Endothelial cell of umbilical vein (primary cell): ENCODE measurements around the gene NRXN3. TPM values are rescaled to one million over a fixed set of nuclear protein-coding genes. Genes with fewer than 3 reads are reported as not detected.

Source experiments
- BruUV-seq: library from RNA; stranded (reverse); fragments of 400-500 nt; replicated peaks from 2 replicates; lab custom pipeline; 2021; lab: Mats Ljungman, UMichigan
- CTCF ChIA-PET: fragments of 300-600, 350-600 bp; sonication (Branson Sonifier 250); formaldehyde crosslinking; loops from one replicate; lab custom pipeline; 2021; ENCODE audit warnings: antibody characterized with exemption, inconsistent platforms; lab: Charles Lee
- POLR2A ChIA-PET: fragments of 300-600, 350-600 bp; sonication (Branson Sonifier 250); formaldehyde crosslinking; loops from one replicate; lab custom pipeline; 2021; ENCODE audit warnings: antibody characterized with exemption, inconsistent platforms; lab: Charles Lee
- DNase-seq: peaks from one replicate; pipeline ENCODE4 v3.0.0-alpha.2; 2011; ENCODE audit warnings: low read depth, low spot score
- FAIRE-seq: peaks from 2 replicates; lab custom pipeline; 2011; peaks lifted over from hg19 to GRCh38; lab: Jason Lieb, UNC
- H2AFZ ChIP-seq: 2 replicates; pipeline ENCODE4 v1.6.0; 2012; ENCODE audit warnings: low read depth, low read length, control low read depth, inconsistent platforms
- H3K27ac ChIP-seq: 2 replicates; pipeline ENCODE4 v1.5.1; 2011; ENCODE audit warnings: low read depth, mild to moderate bottlenecking, control low read depth, low read length, moderate library complexity; ENCODE audit not compliant: insufficient read depth
- H3K27me3 ChIP-seq, 2 experiments: 2 replicates each; pipeline versions ENCODE4 v1.6.0 to v1.6.1; 2011; ENCODE audit warnings: low read length in 2 of 2, mixed read lengths in 1 of 2; ENCODE audit not compliant: control insufficient read depth in 2 of 2, insufficient read depth in 2 of 2
- H3K36me3 ChIP-seq, 2 experiments: 2 replicates in 1 of 2; 3 replicates in 1 of 2; pipeline ENCODE4 v1.5.1; 2011; ENCODE audit warnings: low read length in 2 of 2, mild to moderate bottlenecking in 1 of 2, moderate library complexity in 1 of 2; ENCODE audit not compliant: control insufficient read depth in 2 of 2, insufficient read depth in 2 of 2; ENCODE audit errors: extremely low read depth in 1 of 2
- H3K4me1 ChIP-seq: 3 replicates; pipeline ENCODE4 v1.5.1; 2011; ENCODE audit warnings: mild to moderate bottlenecking, low read length; ENCODE audit not compliant: control insufficient read depth, insufficient read depth; ENCODE audit errors: extremely low read depth
- H3K4me2 ChIP-seq: 2 replicates; pipeline ENCODE4 v1.6.1; 2011; ENCODE audit warnings: low read length, control low read depth, mixed read lengths; ENCODE audit not compliant: insufficient read depth
- H3K4me3 ChIP-seq, 3 experiments: fragments of 200-600 bp in 1 of 3; sonication (generic), shearing (Covaris generic) in 1 of 3; replicated peaks in 1 of 3; 2 replicates each; pipeline ENCODE4 v1.5.1; 2011 to 2016; ENCODE audit warnings: control low read depth in 3 of 3, low read length in 3 of 3, mild to moderate bottlenecking in 2 of 3, inconsistent platforms in 1 of 3, low read depth in 1 of 3, moderate library complexity in 1 of 3; ENCODE audit not compliant: insufficient read depth in 1 of 3
- H3K79me2 ChIP-seq: 2 replicates; pipeline ENCODE4 v1.6.0; 2012; ENCODE audit warnings: low read length, inconsistent platforms; ENCODE audit not compliant: control insufficient read depth, insufficient read depth
- H3K9ac ChIP-seq: replicated peaks from 2 replicates; pipeline ENCODE3; 2011; ENCODE audit warnings: low read length, control low read depth; ENCODE audit not compliant: insufficient read depth; ENCODE audit errors: extremely low read depth
- H3K9me1 ChIP-seq: replicated peaks from 3 replicates; pipeline ENCODE4 v1.6.0; 2011; ENCODE audit warnings: mild to moderate bottlenecking, low read length; ENCODE audit not compliant: control insufficient read depth, insufficient read depth; ENCODE audit errors: extremely low read depth
- H3K9me3 ChIP-seq: replicated peaks from 2 replicates; pipeline ENCODE4 v1.5.1; 2012; ENCODE audit warnings: low read length, inconsistent platforms; ENCODE audit not compliant: control insufficient read depth, insufficient read depth
- H4K20me1 ChIP-seq: replicated peaks from 2 replicates; pipeline ENCODE3; 2011; ENCODE audit warnings: mild to moderate bottlenecking, low read length; ENCODE audit not compliant: control insufficient read depth, insufficient read depth; ENCODE audit errors: extremely low read depth
- CTCF ChIP-seq, 2 donors: IDR thresholded peaks; 1 replicate in 1 of 2; 2 replicates in 1 of 2; pipeline ENCODE4 v1.5.1; 2011; ENCODE audit warnings: low read length in 2 of 2, mild to moderate bottlenecking in 2 of 2, moderate library complexity in 2 of 2, control low read depth in 1 of 2, inconsistent platforms in 1 of 2, low read depth in 1 of 2; ENCODE audit not compliant: insufficient read depth in 1 of 2; ENCODE audit errors: extremely low read depth in 1 of 2
- EZH2 ChIP-seq: IDR thresholded peaks from 2 replicates; pipeline ENCODE4 v1.6.1; 2012; ENCODE audit warnings: borderline replicate concordance, low read depth, mild to moderate bottlenecking, moderate library complexity, low read length, inconsistent platforms; ENCODE audit not compliant: severe bottlenecking
- FOS ChIP-seq: IDR thresholded peaks from 2 replicates; pipeline ENCODE4 v1.6.1; 2011; ENCODE audit warnings: mild to moderate bottlenecking, low read length, moderate library complexity, borderline replicate concordance; ENCODE audit not compliant: insufficient read depth
- GATA2 ChIP-seq: IDR thresholded peaks from 2 replicates; pipeline ENCODE4 v1.7.0; 2011; ENCODE audit warnings: low read depth, mild to moderate bottlenecking, moderate library complexity, mixed read lengths, low read length; ENCODE audit not compliant: insufficient read length, insufficient read depth
- JUN ChIP-seq: IDR thresholded peaks from 2 replicates; pipeline ENCODE4 v1.6.1; 2011; ENCODE audit warnings: borderline replicate concordance, low read depth; ENCODE audit not compliant: insufficient read length, insufficient read depth
- MAX ChIP-seq: IDR thresholded peaks from 2 replicates; pipeline ENCODE4 v1.6.1; 2011; ENCODE audit not compliant: insufficient read depth, insufficient read length
- MYC ChIP-seq: IDR thresholded peaks from one replicate; pipeline ENCODE4 v1.6.1; 2011; ENCODE audit warnings: mild to moderate bottlenecking, low read depth, low read length
- POLR2A ChIP-seq: IDR thresholded peaks from 2 replicates; pipeline ENCODE4 v1.6.1; 2012; ENCODE audit warnings: low read depth, mild to moderate bottlenecking, control low read depth, low read length
- POLR2AphosphoS5 ChIP-seq: IDR thresholded peaks from 2 replicates; pipeline ENCODE4 v1.6.1; 2012; ENCODE audit warnings: low read depth, mild to moderate bottlenecking, control low read depth, low read length, moderate library complexity; ENCODE audit not compliant: insufficient read depth
- dilution Hi-C: fragments of 300-500 bp; cut with MboI; formaldehyde crosslinking; loops from one replicate; pipeline ENCODE4 v1.15.0; 2019; ENCODE audit warnings: low sequenced_read_pairs; ENCODE audit not compliant: extremely low pct_ligation_motif_present
- intact Hi-C: fragments of 100-400 bp; cut with micrococcal nuclease; formaldehyde crosslinking; loops from one replicate; pipeline ENCODE4 v1.10.0; 2022
- polyA plus RNA-seq, 4 experiments: library from polyadenylated mRNA; depleted of rRNA in 3 of 4; stranded (reverse) in 3 of 4; unstranded in 1 of 4; fragments of >200 nt; gene quantifications; 2 replicates each; pipeline versions ENCODE4 v1.2.1 to v1.2.3, GENCODE V29; 2011 to 2012; ENCODE audit warnings: missing spikeins in 1 of 4
- total RNA-seq: library from RNA; stranded (reverse); gene quantifications from 2 replicates; pipeline ENCODE4 v1.2.3, GENCODE V29; 2021

Gene NRXN3
- total and polyA plus RNA-seq, 2 donors (not counting 3 experiments of a cell fraction or from before 2014, with no cell fraction given), result 0.72 to 4.2 TPM

GRCh38 chr14:79405512-79405910 lies 1235.3 kb downstream of the NRXN3 start:
- Histone ChIP-seq H3K4me3 (no peak overlapping the region), H3K36me3 (no peaks in the 10 kb centered on the region), H3K4me2 (no peak overlapping the region), H3K27me3 (no peaks in the 10 kb centered on the region), H3K9me1 (no peaks in the 10 kb centered on the region), H3K27ac (no peak overlapping the region), H3K4me1 (no peaks in the 10 kb centered on the region), H3K79me2 (no peaks in the 10 kb centered on the region), H3K9ac (no peak overlapping the region), H3K9me3 (no peaks in the 10 kb centered on the region), H2AFZ (no peak overlapping the region), H4K20me1 (no peaks in the 10 kb centered on the region)
- TF ChIP-seq MYC, result no peak
- TF ChIP-seq CTCF (IDR thresholded peaks at IDR 0.05; ENCODE audit: extremely low read depth in 1 of 2, insufficient read depth in 1 of 2, low read depth in 1 of 2, low read length in 2 of 2), result no peak
- DNase-seq (no peak), FAIRE-seq (no peak)
- dilution Hi-C loops, result no loop called here
- BruUV-seq, result no TSS peak
- ChIA-PET POLR2A (no interaction called here), CTCF (no interaction called here)
- intact Hi-C loops, result no loop called here

- no peak overlapping the region for H3K4me3 ChIP-seq
- H3K27ac ChIP-seq, result no peak overlapping the region
- FAIRE-seq (no peak), DNase-seq (no peak)
- H3K9me3 ChIP-seq, result no peaks in the 10 kb centered on the region
- no peaks in the 10 kb centered on the region for H3K9me1 ChIP-seq
- BruUV-seq, result no TSS peak
- TF ChIP-seq EZH2, result no peak
- no peak for TF ChIP-seq JUN
- no peak for TF ChIP-seq POLR2A
- TF ChIP-seq MAX, result no peak
- TF ChIP-seq FOS, result no peak
- TF ChIP-seq GATA2, result no peak
- no peak for TF ChIP-seq POLR2AphosphoS5
- TF ChIP-seq CTCF (IDR thresholded peaks at IDR 0.05; ENCODE audit: extremely low read depth in 1 of 2, insufficient read depth in 1 of 2, low read depth in 1 of 2, low read length in 2 of 2), result no peak
- TF ChIP-seq MYC, result no peak
- no peak overlapping the region for H3K9ac ChIP-seq
- no peaks in the 10 kb centered on the region for H3K79me2 ChIP-seq
- H3K27me3 ChIP-seq, result no peaks in the 10 kb centered on the region
- no peaks in the 10 kb centered on the region for H3K36me3 ChIP-seq
- H3K4me1 ChIP-seq, result peaks cover 4% of the 10 kb centered on the region
- H3K4me2 ChIP-seq, result no peak overlapping the region
- ChIA-PET POLR2A (no interaction called here), CTCF (no interaction called here)
- no peak overlapping the region for H2AFZ ChIP-seq
- no peaks in the 10 kb centered on the region for H4K20me1 ChIP-seq
- intact Hi-C loops (no loop called here), dilution Hi-C loops (no loop called here)
These were observed 1237.4 kb downstream of the NRXN3 start for GRCh38 chr14:79407572-79407971.
